Mammary epithelial cell (primary cell): ENCODE results near the gene APP.

Experiments
- EZH2 ChIP-seq: IDR thresholded peaks from 2 replicates; pipeline ENCODE4 v1.6.1; 2012; ENCODE audit warnings: low read length, inconsistent platforms, borderline replicate concordance
- TF ChIP-seq, protein P1 (sequence below), 2 donors: IDR thresholded peaks in 1 of 2; conservative IDR thresholded peaks in 1 of 2; 2 replicates each; pipeline ENCODE4 v1.5.1; 2011 to 2012; ENCODE audit warnings: inconsistent platforms in 2 of 2, low read length in 2 of 2, mild to moderate bottlenecking in 2 of 2, control low read depth in 1 of 2, low read depth in 1 of 2; ENCODE audit not compliant: insufficient read depth in 1 of 2; ENCODE audit errors: extremely low read depth in 1 of 2

DNA sequence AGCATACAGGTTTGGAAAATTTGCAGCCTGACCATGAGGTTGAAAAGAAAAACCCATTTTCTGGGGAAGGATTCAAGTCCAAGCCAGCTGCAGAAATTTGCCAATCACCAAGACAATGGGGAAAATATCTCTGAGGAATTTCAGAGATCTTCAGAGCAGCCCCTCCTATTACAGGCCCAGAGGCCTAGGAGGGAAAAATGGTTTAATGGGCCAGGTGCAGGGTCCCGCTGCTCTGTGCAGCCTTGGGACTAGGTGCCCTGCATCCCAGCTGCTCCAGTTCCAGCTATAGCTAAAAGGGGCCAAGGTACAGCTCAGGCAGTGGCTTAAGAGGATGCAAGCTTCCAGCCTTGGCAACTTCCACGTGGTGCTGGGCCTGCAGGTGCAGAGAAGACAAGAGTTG is 322.3 kb downstream of the APP start:
- TF ChIP-seq, protein P1, sequence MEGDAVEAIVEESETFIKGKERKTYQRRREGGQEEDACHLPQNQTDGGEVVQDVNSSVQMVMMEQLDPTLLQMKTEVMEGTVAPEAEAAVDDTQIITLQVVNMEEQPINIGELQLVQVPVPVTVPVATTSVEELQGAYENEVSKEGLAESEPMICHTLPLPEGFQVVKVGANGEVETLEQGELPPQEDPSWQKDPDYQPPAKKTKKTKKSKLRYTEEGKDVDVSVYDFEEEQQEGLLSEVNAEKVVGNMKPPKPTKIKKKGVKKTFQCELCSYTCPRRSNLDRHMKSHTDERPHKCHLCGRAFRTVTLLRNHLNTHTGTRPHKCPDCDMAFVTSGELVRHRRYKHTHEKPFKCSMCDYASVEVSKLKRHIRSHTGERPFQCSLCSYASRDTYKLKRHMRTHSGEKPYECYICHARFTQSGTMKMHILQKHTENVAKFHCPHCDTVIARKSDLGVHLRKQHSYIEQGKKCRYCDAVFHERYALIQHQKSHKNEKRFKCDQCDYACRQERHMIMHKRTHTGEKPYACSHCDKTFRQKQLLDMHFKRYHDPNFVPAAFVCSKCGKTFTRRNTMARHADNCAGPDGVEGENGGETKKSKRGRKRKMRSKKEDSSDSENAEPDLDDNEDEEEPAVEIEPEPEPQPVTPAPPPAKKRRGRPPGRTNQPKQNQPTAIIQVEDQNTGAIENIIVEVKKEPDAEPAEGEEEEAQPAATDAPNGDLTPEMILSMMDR (conservative IDR thresholded peaks at IDR 0.05 in 1 of 2, IDR thresholded peaks at IDR 0.05 in 1 of 2; ENCODE audit: extremely low read depth in 1 of 2, insufficient read depth in 1 of 2, low read depth in 1 of 2, low read length in 2 of 2) = no peak
- TF ChIP-seq EZH2 = no peak
